HG03135 (cell line): ENCODE data around the gene UMPS.
"Not testable (repeated sequence)": the region's sequence is repeated elsewhere in the genome, so short reads cannot be mapped to it uniquely, and the experiment has no call there.

Source experiments
- ATAC-seq: cut with Tn5 transposase; IDR thresholded peaks from one replicate; pipeline ENCODE4 v1.9.1; 2021; ENCODE audit warnings: mild to moderate bottlenecking, moderate library complexity; ENCODE audit not compliant: unreplicated experiment

The UMPS gene

DNA sequence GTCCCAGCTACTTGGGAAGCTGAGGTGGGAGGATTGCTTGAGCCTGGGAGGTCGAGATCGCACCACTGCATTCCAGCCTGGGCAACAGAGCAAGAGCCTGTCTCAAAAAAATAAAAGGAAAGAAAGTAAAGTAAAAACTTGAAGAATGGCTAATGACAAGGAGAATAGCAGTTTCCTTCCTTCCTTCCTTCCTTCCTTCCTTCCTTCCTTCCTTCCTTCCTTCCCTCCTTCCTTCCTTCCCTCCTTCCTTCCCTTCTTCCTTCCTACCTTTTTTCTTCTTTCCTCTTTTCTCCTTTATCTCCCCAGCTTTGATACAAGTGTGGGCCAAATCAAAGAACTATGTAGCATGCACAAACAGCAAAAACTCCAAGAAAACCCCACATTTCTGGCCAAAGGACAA, 23.0 kb upstream of the UMPS start:
- not testable (repeated sequence) for ATAC-seq

DNA sequence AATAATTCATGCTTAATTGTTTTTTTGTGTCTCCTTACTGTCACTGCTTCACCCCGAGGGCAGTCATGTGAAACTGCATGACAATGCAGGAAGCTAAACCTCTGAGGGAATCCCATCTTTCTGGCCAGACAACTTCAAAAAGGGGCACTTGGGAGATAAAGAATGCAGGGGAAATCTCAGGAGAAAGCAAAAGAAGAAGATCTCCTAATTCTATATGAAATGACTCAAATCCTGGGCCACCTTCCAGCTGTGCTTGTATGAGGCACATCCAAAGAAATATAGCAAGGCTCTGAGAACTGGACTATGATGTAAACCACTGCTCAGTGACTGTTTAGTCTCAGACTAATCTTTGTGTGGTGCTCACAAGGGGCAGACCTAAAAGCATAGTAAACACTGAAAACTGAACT, 22.6 kb upstream of the UMPS start:
- ATAC-seq = no peak

- ATAC-seq = no peak
Measured at GRCh38 chr3:124714223-124714853, 15.9 kb upstream of the UMPS start.

DNA sequence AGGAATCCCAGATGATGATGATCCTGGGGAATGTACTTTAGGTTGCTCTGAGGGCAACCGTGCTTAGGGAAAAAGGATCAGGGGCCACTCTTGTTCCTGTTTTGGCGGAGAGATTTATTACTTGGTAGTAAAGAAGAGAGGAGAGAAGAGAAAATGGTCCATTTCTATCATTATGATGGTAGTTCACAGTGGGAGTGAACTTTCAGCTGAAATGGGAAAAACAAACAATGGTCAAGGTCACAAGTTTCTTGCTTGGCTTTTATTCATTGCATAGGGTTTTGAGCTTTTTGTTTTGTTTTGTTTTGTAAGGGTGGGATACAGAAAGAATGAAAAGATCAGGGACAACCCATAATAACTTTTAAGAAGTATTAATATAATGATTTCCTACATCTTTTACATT, 7.7 kb upstream of the UMPS start:
- no peak for ATAC-seq

- ATAC-seq = no peak
Measured at GRCh38 chr3:124730941-124731297, 667 bp downstream of the UMPS start.

DNA sequence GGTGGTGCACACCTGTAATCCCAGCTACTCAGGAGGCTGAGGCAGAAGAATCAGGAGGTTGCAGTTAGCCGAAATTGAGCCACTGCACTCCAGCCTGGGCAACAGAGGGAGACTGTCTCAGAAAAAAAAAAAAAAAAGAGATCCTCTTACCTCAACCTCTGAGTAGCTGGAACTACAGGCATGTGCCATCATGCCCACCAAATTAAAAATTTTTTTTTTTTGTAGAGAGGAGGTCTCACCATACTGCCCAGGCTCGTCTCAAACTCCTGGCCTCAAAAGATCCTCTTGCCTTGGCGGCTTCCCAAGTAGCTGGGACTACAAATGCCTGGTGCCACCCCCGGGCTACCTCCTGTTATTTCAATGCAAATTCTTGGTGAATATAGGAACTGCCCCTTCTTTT, 1.5 kb downstream of the UMPS start:
- ATAC-seq = no peak

- no peak for ATAC-seq
Measured at GRCh38 chr3:124741027-124741426, 10.8 kb downstream of the UMPS start.

DNA sequence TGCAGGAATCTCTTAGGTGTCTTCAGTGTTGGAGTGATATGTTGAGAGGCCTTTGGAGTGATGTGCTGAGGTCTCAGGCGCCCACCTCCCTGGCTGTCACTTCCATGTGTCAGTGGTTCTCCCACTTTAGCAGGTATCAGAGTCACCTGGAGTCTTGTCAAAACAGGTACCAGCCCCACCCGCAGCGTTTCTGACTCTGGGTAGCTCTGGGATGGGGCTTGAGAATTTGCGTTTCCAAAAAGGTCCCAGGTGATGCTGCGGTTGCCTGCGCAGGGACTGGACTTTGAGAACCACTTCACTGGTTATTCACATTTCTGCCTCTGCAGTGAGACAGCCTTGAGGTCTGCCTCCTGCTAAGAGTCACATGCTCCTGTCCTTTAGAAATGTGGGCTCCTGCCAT, 15.5 kb downstream of the UMPS start:
- ATAC-seq = no peak

- ATAC-seq = no peak
Measured at GRCh38 chr3:124747111-124747981, 17.1 kb downstream of the UMPS start.

DNA sequence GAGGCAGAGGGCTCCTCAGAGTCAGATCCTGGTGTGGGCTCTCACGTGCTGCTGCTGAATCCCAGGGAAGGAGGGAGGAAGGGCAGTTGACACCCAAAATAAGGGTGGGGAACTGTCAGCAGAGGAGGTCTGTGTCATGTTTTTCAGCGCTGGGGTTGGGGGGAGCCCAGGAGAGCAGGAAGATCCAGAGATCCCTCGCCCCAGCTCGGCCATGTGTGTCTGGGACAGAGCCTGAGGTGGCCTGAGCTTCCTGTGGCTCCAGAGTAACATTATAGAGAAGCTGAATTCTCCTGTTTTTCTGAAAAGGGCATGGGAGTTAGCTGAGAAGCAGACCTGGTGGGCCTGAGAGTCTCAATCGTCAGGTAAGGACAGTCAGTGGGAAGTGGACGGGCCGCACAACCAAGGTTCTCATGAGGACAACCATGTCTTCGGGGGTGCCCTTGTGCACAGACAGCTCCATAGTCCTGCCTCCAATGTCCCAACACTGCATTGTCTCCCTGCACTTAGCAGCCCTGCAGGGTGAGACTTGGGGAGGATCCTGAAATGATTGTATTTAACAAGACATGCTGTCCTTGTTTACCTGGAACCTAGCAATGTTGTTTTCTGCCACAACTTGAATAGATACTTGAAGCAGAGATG, 18.4 kb downstream of the UMPS start:
- ATAC-seq = no peak

- not testable (repeated sequence) for ATAC-seq
Measured at GRCh38 chr3:124749877-124750276, 19.6 kb downstream of the UMPS start.

- no peak for ATAC-seq
Measured at GRCh38 chr3:124751501-124751900, 21.2 kb downstream of the UMPS start.

- ATAC-seq = no peak
Measured at GRCh38 chr3:124752051-124752450, 21.8 kb downstream of the UMPS start.

GRCh38 chr3:124757926-124758325, 27.7 kb downstream of the UMPS start:
- not testable (repeated sequence) for ATAC-seq

- ATAC-seq = no peak
Measured at GRCh38 chr3:124758851-124759635, 28.8 kb downstream of the UMPS start.

DNA sequence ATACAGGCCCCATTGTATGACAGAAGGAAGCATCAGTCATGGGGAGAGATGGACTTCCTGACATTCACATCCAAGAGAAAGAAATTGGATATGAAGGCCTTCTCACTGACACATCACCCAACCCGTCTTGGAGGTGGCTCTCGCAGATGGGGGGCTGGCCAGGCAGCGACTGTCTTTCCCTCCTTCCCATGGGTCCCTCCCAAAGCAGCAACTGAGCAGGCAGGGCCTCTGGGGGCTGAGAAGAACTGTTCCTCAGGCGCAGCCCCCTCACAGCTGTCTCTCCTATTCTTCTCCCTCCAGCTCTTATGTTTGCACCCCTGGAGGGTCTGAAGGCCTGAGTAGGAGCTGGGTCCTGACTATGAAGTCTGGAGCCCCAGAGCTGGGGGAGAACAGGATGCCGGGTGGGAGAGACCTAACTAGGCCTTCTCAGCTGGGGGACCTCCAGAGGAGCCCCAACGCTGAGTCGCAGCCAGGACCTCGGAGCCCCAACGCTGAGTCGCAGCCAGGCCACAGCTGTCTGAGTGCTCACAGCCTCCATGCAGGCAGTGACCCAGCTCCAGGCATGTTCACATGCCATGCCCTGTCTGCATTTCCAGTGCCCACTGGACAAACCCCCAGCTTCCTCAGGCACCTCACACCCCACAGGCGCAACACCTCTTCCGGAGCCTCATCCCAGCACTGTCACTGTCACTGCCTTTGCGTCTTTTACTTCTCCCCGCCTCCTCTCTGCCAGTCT, 29.6 kb downstream of the UMPS start:
- no peak for ATAC-seq

DNA sequence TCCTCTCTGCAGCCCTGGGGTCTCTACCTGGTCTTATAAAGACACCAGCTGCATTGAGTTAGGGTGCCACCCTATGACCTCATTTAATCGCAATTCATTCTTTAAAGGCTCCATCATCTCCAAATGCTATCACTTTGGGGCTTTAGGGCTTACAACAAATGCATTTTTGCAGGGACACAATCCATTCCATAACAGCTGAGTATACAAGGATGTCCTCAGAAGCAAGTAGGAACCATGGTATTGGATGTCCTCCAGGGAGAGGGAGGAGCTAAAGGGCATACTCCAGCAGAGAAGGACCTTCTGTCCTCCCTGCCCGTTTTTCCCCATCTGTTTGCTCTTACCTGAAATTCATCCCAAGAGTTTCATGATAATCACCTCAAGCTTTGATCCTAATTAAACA, 30.3 kb downstream of the UMPS start:
- ATAC-seq = no peak

GRCh38 chr3:124761250-124761796, 31.1 kb downstream of the UMPS start:
- no peak for ATAC-seq

GRCh38 chr3:124761935-124762660, 31.8 kb downstream of the UMPS start:
- no peak for ATAC-seq

DNA sequence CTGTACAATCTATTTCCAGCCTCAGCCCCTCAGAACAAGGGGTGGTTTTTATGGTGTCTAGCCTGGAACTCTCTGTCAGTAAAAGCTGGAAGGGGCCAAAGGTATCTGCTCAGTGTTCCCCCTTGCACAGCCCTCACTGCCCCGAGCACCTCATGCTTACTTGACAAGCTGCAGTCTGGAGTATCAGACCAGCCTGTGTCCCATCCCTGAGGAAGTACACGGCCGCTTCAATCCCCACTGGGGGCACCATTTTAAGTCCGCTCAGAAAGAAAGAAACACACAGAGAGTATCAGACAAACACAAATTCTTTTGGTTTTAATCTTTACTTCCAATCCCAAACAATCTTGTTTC, 32.4 kb downstream of the UMPS start:
- ATAC-seq = no peak
